Suppressor macrophage (primary cell): Measurements from ENCODE around the gene MYD88.

Experiments used
- DNase-seq, 4 experiments: peaks; one replicate each; pipeline ENCODE4 v3.0.0-alpha.2; 2020 to 2022

Gene MYD88

GRCh38 chr3:38165722-38166387 is 27.4 kb downstream of the MYD88 start:
- DNase-seq, result no peak

- DNase-seq, result no peak
Measured at GRCh38 chr3:38167591-38167990, 29.1 kb downstream of the MYD88 start.

- peak in 1 of 4 experiments; percentile 24 for DNase-seq
Measured at GRCh38 chr3:38168151-38169026, 29.9 kb downstream of the MYD88 start.

- DNase-seq, result no peak
Measured at GRCh38 chr3:38169027-38169317, 30.5 kb downstream of the MYD88 start.

- no peak for DNase-seq
Measured at GRCh38 chr3:38170722-38171121, 32.3 kb downstream of the MYD88 start.

GRCh38 chr3:38171622-38172021 is 33.2 kb downstream of the MYD88 start:
- no peak for DNase-seq

- DNase-seq, result no peak
Measured at GRCh38 chr3:38173834-38174418, 35.5 kb downstream of the MYD88 start.

- DNase-seq, result peak in 1 of 4 experiments; percentile 6
Measured at GRCh38 chr3:38177181-38177580, 38.7 kb downstream of the MYD88 start.

GRCh38 chr3:38186781-38187180 is 48.3 kb downstream of the MYD88 start:
- no peak for DNase-seq

- no peak for DNase-seq
Measured at GRCh38 chr3:38190481-38190881, 52.0 kb downstream of the MYD88 start.
